Measurements from ENCODE around the gene NIFK. TPM values are rescaled to one million over a fixed set of nuclear protein-coding genes. Genes with fewer than 3 reads are reported as not detected.
"Not testable (repeated sequence)": the region's sequence is repeated elsewhere in the genome, so short reads cannot be mapped to it uniquely, and the experiment has no call there.

Gene NIFK
- total RNA-seq, 2 donors from 2014 or later, result 103 to 146 TPM

GRCh38 chr2:121694398-121695170 is 42.1 kb downstream of the NIFK start:
- Mint-ChIP-seq H3K27ac (no peak overlapping the region), H3K4me1 (peaks cover 13% of the 10 kb centered on the region), H3K36me3 (ENCODE audit: low read depth) (no peaks in the 10 kb centered on the region), H3K9me3 (no peaks in the 10 kb centered on the region), H3K4me3 (no peak overlapping the region), H3K27me3 (no peaks in the 10 kb centered on the region)
- no peak for ATAC-seq (replicated peaks)

GRCh38 chr2:121690572-121690971 is 46.1 kb downstream of the NIFK start:
- not testable (repeated sequence) for ATAC-seq (replicated peaks); H3K27ac Mint-ChIP-seq; H3K9me3 Mint-ChIP-seq; H3K27me3 Mint-ChIP-seq; H3K36me3 Mint-ChIP-seq (ENCODE audit: low read depth); H3K4me1 Mint-ChIP-seq; H3K4me3 Mint-ChIP-seq

- Mint-ChIP-seq H3K4me1 (no peaks in the 10 kb centered on the region), H3K36me3 (ENCODE audit: low read depth) (no peaks in the 10 kb centered on the region), H3K9me3 (no peaks in the 10 kb centered on the region), H3K4me3 (no peak overlapping the region), H3K27me3 (no peaks in the 10 kb centered on the region), H3K27ac (no peak overlapping the region)
- no peak for ATAC-seq (replicated peaks)
Measured at GRCh38 chr2:121690095-121690494, 46.6 kb downstream of the NIFK start.

GRCh38 chr2:121689356-121689755 is 47.3 kb downstream of the NIFK start:
- Mint-ChIP-seq H3K4me3 (no peak overlapping the region), H3K27me3 (no peaks in the 10 kb centered on the region), H3K4me1 (no peaks in the 10 kb centered on the region), H3K9me3 (peaks cover under 1% of the 10 kb centered on the region), H3K27ac (no peak overlapping the region), H3K36me3 (ENCODE audit: low read depth) (no peaks in the 10 kb centered on the region)
- no peak for ATAC-seq (replicated peaks)

GRCh38 chr2:121688820-121689219 is 47.9 kb downstream of the NIFK start:
- Mint-ChIP-seq H3K27ac (no peak overlapping the region), H3K4me1 (no peaks in the 10 kb centered on the region), H3K27me3 (no peaks in the 10 kb centered on the region)

GRCh38 chr2:121686902-121687301 is 49.8 kb downstream of the NIFK start:
- H3K27me3 Mint-ChIP-seq, result no peaks in the 10 kb centered on the region
- no peaks in the 10 kb centered on the region for H3K4me1 Mint-ChIP-seq
- H3K4me3 Mint-ChIP-seq, result no peak overlapping the region
- peaks cover 11% of the 10 kb centered on the region for H3K9me3 Mint-ChIP-seq
- no peak overlapping the region for H3K27ac Mint-ChIP-seq
- no peaks in the 10 kb centered on the region for H3K36me3 Mint-ChIP-seq (ENCODE audit: low read depth)
- ATAC-seq (replicated peaks), result no peak

More at GRCh38 chr2:121688820-121689219, 47.9 kb downstream of the NIFK start:
- Mint-ChIP-seq H3K4me3 (no peak overlapping the region), H3K9me3 (peaks cover 4% of the 10 kb centered on the region), H3K36me3 (ENCODE audit: low read depth) (no peaks in the 10 kb centered on the region)
- ATAC-seq (replicated peaks), result no peak

GRCh38 chr2:121686218-121686617 is 50.5 kb downstream of the NIFK start:
- Mint-ChIP-seq H3K36me3 (ENCODE audit: low read depth) (no peaks in the 10 kb centered on the region), H3K9me3 (peaks cover 17% of the 10 kb centered on the region), H3K27me3 (no peaks in the 10 kb centered on the region), H3K4me3 (no peak overlapping the region), H3K27ac (no peak overlapping the region), H3K4me1 (no peaks in the 10 kb centered on the region)
- ATAC-seq (replicated peaks), result no peak

- no peak for ATAC-seq (replicated peaks)
- Mint-ChIP-seq H3K36me3 (ENCODE audit: low read depth) (no peaks in the 10 kb centered on the region), H3K27ac (no peak overlapping the region), H3K4me3 (no peak overlapping the region), H3K27me3 (no peaks in the 10 kb centered on the region), H3K9me3 (peaks cover 20% of the 10 kb centered on the region), H3K4me1 (no peaks in the 10 kb centered on the region)
Measured at GRCh38 chr2:121682396-121683298, 54.0 kb downstream of the NIFK start.

DNA sequence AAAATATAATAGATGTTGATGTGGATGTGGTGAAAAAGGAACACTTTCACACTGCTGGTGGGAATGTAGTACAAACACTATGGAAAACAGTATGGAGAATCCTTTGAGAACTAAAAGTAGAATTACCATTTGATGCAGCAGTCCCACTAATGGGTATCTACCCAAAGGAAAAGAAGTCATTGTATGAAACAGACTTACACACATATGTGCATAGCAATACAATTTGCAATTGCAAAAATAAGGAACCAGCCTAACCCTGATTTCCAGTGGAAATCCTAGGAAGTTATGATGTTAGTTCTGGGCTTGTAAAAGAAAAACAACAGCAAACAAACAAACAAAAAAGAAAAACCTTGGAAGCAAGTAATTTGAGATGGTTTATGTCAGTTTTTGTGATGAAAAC is 58.8 kb downstream of the NIFK start:
- no peak for ATAC-seq (replicated peaks)
- no peak overlapping the region for H3K27ac Mint-ChIP-seq
- no peaks in the 10 kb centered on the region for H3K4me1 Mint-ChIP-seq
- H3K36me3 Mint-ChIP-seq (ENCODE audit: low read depth), result no peaks in the 10 kb centered on the region
- H3K9me3 Mint-ChIP-seq, result peaks cover 27% of the 10 kb centered on the region
- H3K27me3 Mint-ChIP-seq, result no peaks in the 10 kb centered on the region
- no peak overlapping the region for H3K4me3 Mint-ChIP-seq

Other genes starting within 250 kb of the NIFK start
- not detected for gene RNU4ATAC, start 206.0 kb downstream of the NIFK start, total RNA-seq
- gene CLASP1, start 87.4 kb downstream of the NIFK start, total RNA-seq, result 100 to 1,000 TPM in 1 of 2 donors, 10 to 100 TPM in 1; 86.7 to 138 TPM
- gene TSN, start 18.8 kb upstream of the NIFK start, total RNA-seq, result 10 to 100 TPM; 33.7 to 80.7 TPM